HG02840 (cell line): ENCODE data around the gene SFTPB.
"Not testable (repeated sequence)": the region's sequence is repeated elsewhere in the genome, so short reads cannot be mapped to it uniquely, and the experiment has no call there.

ENCODE experiments used
- ATAC-seq: cut with Tn5 transposase; IDR thresholded peaks from one replicate; pipeline ENCODE4 v1.9.1; 2021; ENCODE audit warnings: mild to moderate bottlenecking, moderate library complexity, moderate number of reproducible peaks; ENCODE audit not compliant: unreplicated experiment, low FRiP score

The SFTPB gene

DNA sequence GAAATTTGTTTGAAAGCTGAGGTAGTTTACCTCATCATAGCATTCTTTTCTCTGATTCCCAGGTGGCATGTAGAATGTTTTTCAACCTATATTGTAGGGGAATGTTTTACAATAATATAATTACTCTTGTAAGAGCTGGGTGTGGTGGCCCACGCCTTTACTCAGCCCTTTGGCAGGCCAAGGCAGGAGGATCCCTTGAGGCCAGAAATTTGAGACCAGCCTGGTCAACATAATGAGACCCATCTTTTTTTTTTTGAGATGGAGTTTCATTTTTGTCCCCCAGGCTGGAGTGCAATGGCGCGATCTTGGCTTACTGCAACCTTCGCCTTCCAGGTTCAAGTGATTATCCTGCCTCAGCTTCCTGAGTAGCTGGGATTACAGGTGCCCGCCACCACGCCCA is 48.4 kb downstream of the SFTPB start:
- no peak for ATAC-seq

DNA sequence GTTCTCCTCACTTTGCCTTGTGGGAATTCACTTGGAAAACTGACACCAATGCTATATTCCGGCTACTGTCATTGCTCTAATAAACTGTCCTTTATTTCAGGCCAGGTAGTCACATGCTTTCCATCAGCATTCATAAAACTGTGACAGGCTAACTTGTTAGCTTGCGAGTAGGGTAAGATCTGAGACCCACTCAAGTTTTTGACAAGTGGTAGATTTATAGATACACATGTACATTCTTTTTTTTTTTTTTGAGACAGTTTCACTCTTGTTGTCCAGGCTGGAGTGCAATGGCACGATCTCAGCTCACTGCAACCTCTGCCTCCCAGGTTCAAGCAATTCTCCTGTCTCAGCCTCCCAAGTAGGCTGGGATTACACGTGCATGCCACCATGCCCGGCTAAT is 50.3 kb downstream of the SFTPB start:
- not testable (repeated sequence) for ATAC-seq

DNA sequence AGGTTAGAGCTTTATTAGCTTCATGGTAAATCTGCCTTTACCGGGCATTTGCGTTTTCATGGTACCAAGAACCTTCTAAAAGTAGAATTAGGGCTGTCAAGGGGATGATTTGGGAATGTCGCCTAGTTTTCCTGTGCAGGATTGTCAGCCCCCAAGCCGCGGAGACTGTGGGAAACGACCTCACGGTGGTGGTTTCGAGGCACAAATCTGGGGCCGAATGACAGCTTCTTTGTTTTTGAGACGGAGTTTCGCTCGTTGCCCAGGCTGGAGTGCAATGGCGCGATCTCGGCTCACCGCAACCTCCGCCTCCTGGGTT is 52.6 kb downstream of the SFTPB start:
- no peak for ATAC-seq

DNA sequence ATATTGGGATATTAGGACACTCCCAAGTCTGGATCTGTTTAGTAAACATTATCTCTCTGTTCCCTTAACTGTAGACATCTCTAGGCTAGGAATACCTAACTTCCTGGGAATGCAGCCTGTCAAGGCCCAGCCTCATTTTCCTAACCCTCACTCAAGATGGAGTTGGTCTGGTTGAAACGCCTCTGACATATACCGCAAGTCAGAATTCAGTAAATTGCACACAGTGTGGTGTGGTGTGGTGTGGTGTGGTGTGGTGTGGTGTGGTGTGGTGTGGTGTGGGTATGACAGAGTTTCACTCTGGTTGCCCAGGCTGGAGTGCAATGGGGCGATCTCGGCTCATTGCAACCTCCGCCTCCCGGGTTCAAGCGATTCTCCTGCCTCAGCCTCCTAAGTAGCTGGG is 53.2 kb downstream of the SFTPB start:
- ATAC-seq = not testable (repeated sequence)

DNA sequence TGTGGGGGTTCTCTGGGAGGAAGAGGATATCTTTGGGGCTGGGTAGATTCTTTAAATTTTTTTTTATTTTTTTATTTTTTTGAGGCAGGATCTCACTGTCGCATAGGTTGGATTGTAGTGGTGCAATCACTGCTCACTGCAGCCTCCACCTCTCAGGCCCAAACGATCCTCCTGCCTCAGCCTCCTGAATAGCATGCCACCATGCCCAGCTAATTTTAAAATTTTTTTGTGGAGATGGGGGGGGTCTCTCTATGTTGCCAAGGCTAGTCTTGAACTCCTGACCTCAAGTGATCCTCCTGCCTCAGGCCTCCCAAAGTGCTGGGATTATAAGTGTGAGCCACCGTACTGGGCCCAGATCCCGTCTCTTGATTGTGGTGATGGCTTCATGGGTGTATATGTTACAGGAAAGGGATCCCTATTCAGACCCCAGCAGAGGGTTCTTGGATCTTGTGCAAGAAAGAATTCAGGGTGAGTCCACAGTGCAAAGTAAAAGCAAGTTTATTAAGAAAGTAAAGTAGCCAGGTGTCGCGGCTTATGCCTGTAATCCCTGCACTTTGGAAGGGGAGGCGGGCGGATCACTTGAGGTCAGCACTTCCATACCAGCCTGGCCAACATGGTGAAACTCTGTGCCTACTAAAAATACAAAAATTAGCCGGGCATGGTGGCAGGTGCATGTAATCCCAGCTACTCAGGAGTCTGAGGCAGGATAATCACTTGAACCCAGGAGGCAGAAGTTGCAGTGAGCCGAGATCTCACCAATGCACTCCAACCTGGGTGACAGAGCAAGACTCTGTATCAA is 54.1 kb downstream of the SFTPB start:
- ATAC-seq = no peak

DNA sequence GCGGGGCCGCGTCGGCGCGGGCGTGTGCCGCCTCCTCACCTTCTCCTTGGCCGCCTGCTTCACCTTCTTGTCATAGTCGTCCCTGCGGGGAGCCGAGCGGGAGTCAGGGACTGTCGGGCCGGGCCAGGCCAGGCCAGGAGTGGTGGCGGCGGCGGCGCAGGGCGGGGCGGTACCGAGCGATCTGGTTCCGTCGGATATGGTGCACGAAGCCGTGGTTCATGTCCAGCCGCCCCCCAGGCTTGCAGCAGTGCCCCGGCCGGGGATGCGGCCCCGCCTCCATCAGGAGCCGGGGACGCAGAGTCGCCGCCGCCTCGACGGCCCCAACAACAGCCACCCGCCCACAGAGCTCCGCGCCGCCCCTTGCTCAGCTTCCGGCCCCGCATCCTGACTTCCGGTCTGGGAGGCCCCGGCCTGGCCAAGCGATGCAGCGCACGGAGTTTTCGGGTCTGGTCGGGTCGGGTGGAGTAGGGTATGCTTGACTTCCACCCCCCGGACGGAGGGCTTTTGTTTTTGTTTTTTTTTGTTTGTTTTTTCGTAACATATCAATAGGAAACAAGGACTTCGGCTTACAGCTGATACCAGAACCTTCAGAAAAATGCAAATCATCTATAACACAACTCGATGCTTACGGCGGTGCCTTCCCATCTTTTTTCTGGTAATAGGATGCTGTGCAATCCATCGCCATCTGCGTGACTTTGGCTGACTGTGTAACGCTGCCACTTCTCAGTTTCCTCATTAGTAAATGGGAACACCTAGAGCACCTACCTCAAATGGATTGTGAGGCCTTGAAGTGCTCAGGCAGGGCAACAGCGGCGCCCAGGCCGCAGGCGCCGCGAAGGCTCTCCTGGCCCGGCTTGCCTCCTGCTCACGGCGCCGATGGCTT is 56.1 kb downstream of the SFTPB start, which contains the start of gene C2orf68:
Gene C2orf68 (minus strand): TSS at position 362 of the 883 bp plus-strand sequence. CDS start 82 bp downstream, at position 280.
- ATAC-seq = peak; percentile 71

DNA sequence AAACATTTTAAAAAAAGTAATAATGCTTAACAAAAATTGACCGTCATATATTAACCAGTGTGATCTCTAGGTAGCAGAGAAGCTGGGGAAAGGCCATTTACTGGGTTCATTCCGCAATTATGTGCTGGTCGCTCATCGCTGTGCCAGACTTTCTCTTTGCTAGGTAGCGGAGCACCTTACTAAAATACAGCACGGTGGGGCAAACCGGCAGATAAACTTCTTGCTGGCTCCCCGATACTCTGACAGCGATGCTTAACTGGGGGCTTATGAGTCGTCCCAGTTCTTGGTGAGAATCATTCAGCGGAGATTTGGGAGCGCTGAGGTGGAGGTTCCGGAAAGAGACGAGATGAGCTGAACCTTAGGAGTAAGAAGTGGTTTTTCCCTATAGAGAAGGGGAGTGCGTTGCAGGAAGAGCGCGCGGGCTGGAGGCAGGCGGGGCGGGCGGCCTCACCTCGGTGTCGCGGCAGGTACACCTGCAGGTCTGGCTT is 56.7 kb downstream of the SFTPB start:
- ATAC-seq = no peak
